ENCODE data around the gene MRPS6.

GRCh38 chr21:34148419-34148804, 75.0 kb downstream of the MRPS6 start:
- TF ChIP-seq, protein P1, sequence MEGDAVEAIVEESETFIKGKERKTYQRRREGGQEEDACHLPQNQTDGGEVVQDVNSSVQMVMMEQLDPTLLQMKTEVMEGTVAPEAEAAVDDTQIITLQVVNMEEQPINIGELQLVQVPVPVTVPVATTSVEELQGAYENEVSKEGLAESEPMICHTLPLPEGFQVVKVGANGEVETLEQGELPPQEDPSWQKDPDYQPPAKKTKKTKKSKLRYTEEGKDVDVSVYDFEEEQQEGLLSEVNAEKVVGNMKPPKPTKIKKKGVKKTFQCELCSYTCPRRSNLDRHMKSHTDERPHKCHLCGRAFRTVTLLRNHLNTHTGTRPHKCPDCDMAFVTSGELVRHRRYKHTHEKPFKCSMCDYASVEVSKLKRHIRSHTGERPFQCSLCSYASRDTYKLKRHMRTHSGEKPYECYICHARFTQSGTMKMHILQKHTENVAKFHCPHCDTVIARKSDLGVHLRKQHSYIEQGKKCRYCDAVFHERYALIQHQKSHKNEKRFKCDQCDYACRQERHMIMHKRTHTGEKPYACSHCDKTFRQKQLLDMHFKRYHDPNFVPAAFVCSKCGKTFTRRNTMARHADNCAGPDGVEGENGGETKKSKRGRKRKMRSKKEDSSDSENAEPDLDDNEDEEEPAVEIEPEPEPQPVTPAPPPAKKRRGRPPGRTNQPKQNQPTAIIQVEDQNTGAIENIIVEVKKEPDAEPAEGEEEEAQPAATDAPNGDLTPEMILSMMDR (IDR thresholded peaks at IDR 0.05) = no peak
- no peak for TF ChIP-seq POLR2AphosphoS5 (IDR thresholded peaks at IDR 0.05)
- TF ChIP-seq POLR2A (IDR thresholded peaks at IDR 0.05) = no peak

All from suprapubic skin (tissue), 4 donors.